HepG2 (cell line): Measurements from ENCODE around the gene ZMPSTE24. TPM values are rescaled to one million over a fixed set of nuclear protein-coding genes. Genes with fewer than 3 reads are reported as not detected.

Experiments
- ARNT ChIP-seq: fragments of 450-650 bp; IDR thresholded peaks from 2 replicates; pipeline ENCODE4 v1.6.1; 2017
- HDAC2 ChIP-seq: sonication (generic); formaldehyde crosslinking; IDR thresholded peaks from 2 replicates; pipeline ENCODE4 v1.4.0; 2020; ENCODE audit warnings: missing genetic modification reagents
- ONECUT2 ChIP-seq: sonication (generic); formaldehyde crosslinking; IDR thresholded peaks from 2 replicates; pipeline ENCODE4 v1.4.0; 2020; ENCODE audit warnings: missing genetic modification reagents
- ZMYM4 ChIP-seq: sonication (generic); formaldehyde crosslinking; IDR thresholded peaks from 2 replicates; pipeline ENCODE4 v1.8.1; 2023; ENCODE audit warnings: mild to moderate bottlenecking, missing genetic modification reagents
- polyA plus RNA-seq, 8 experiments: library from polyadenylated mRNA; depleted of rRNA in 3 of 8; stranded (reverse) in 7 of 8; unstranded in 1 of 8; fragments of >200 nt; fragmentation: Illumina TruSeq in 4 of 8; extraction: Trizol in 4 of 8; gene quantifications; 2 replicates each; pipeline versions ENCODE4 v1.2.1 to v1.2.3, GENCODE V29; 2011 to 2016; ENCODE audit warnings: low read depth in 4 of 8, missing spikeins in 1 of 8, mixed read lengths in 1 of 8; ENCODE audit not compliant: insufficient read depth in 1 of 8
- total RNA-seq, 5 experiments: library from RNA; depleted of rRNA; stranded (reverse); fragments of >200 nt; fragmentation: Illumina TruSeq; extraction: Trizol; gene quantifications; 2 replicates each; pipeline ENCODE4 v1.2.3, GENCODE V29; 2016; ENCODE audit warnings: low read depth in 1 of 5
- TF ChIP-seq, protein P1 (sequence below): sonication (generic); formaldehyde crosslinking; IDR thresholded peaks from 2 replicates; pipeline ENCODE4 v1.4.0; 2020; ENCODE audit warnings: missing genetic modification reagents
- TF ChIP-seq, protein P2 (sequence below): sonication (generic); formaldehyde crosslinking; IDR thresholded peaks from 2 replicates; pipeline ENCODE4 v1.4.0; 2020; ENCODE audit warnings: mild to moderate bottlenecking, missing genetic modification reagents
- TF ChIP-seq, protein P3 (sequence below): sonication (generic); formaldehyde crosslinking; IDR thresholded peaks from 2 replicates; pipeline ENCODE4 v1.4.0; 2020; ENCODE audit warnings: missing genetic modification reagents
- TF ChIP-seq, protein P4 (sequence below): sonication (generic); formaldehyde crosslinking; IDR thresholded peaks from 2 replicates; pipeline ENCODE4 v1.8.0; 2022; ENCODE audit warnings: mild to moderate bottlenecking, missing genetic modification reagents, moderate library complexity
- TF ChIP-seq, protein P5 (sequence below): sonication (generic); formaldehyde crosslinking; IDR thresholded peaks from 2 replicates; pipeline ENCODE4 v1.4.0; 2020; ENCODE audit warnings: mild to moderate bottlenecking, missing genetic modification reagents

ZMPSTE24 gene
- total and polyA plus RNA-seq, 2 of the 13 experiments (the other 11 are each of a cell fraction or from before 2014, with no cell fraction given): 13.6 to 60.2 TPM

DNA sequence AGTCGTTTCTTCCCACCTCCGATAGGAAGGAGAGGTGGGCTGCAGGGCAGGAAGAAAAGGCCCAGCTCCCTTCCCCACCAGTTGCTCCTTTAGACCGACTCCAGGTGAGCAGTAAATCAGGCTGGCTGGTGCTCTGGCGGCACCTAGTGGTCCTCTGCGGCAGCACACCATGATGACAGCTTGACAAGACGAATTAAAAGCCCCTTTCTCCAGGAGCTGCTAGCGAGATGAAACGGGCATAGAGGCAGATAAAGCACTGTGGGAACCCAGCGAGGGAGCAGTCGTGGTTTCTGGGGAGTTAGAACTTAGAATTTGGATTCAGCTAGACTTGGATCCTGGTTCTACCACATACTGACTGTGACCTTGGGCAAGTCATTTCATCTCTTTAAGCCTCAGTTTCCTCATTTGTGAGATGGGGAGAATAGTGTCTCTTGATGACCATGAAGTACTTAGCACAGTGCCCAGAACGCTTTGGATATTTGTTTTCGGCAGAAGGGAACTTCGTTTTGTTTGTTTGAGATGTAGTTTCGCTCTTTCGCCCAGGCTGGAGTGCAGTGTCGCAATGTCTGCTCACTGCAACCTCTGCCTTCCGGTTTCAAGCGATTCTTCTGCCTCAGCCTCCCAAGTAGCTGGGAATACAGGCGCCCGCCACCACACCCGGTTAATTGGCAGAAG is 80.8 kb downstream of the ZMPSTE24 start (continued):
- TF ChIP-seq, protein P1, sequence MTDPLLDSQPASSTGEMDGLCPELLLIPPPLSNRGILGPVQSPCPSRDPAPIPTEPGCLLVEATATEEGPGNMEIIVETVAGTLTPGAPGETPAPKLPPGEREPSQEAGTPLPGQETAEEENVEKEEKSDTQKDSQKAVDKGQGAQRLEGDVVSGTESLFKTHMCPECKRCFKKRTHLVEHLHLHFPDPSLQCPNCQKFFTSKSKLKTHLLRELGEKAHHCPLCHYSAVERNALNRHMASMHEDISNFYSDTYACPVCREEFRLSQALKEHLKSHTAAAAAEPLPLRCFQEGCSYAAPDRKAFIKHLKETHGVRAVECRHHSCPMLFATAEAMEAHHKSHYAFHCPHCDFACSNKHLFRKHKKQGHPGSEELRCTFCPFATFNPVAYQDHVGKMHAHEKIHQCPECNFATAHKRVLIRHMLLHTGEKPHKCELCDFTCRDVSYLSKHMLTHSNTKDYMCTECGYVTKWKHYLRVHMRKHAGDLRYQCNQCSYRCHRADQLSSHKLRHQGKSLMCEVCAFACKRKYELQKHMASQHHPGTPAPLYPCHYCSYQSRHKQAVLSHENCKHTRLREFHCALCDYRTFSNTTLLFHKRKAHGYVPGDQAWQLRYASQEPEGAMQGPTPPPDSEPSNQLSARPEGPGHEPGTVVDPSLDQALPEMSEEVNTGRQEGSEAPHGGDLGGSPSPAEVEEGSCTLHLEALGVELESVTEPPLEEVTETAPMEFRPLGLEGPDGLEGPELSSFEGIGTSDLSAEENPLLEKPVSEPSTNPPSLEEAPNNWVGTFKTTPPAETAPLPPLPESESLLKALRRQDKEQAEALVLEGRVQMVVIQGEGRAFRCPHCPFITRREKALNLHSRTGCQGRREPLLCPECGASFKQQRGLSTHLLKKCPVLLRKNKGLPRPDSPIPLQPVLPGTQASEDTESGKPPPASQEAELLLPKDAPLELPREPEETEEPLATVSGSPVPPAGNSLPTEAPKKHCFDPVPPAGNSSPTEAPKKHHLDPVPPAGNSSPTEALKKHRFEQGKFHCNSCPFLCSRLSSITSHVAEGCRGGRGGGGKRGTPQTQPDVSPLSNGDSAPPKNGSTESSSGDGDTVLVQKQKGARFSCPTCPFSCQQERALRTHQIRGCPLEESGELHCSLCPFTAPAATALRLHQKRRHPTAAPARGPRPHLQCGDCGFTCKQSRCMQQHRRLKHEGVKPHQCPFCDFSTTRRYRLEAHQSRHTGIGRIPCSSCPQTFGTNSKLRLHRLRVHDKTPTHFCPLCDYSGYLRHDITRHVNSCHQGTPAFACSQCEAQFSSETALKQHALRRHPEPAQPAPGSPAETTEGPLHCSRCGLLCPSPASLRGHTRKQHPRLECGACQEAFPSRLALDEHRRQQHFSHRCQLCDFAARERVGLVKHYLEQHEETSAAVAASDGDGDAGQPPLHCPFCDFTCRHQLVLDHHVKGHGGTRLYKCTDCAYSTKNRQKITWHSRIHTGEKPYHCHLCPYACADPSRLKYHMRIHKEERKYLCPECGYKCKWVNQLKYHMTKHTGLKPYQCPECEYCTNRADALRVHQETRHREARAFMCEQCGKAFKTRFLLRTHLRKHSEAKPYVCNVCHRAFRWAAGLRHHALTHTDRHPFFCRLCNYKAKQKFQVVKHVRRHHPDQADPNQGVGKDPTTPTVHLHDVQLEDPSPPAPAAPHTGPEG: no peak
- TF ChIP-seq, protein P2, sequence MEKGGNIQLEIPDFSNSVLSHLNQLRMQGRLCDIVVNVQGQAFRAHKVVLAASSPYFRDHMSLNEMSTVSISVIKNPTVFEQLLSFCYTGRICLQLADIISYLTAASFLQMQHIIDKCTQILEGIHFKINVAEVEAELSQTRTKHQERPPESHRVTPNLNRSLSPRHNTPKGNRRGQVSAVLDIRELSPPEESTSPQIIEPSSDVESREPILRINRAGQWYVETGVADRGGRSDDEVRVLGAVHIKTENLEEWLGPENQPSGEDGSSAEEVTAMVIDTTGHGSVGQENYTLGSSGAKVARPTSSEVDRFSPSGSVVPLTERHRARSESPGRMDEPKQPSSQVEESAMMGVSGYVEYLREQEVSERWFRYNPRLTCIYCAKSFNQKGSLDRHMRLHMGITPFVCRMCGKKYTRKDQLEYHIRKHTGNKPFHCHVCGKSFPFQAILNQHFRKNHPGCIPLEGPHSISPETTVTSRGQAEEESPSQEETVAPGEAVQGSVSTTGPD (CRISPR knock-in tag): no peak
- peak; percentile 55; the same call in 1 of the 2 replicates for TF ChIP-seq ZMYM4
- TF ChIP-seq HDAC2: no peak
- TF ChIP-seq, protein P3, sequence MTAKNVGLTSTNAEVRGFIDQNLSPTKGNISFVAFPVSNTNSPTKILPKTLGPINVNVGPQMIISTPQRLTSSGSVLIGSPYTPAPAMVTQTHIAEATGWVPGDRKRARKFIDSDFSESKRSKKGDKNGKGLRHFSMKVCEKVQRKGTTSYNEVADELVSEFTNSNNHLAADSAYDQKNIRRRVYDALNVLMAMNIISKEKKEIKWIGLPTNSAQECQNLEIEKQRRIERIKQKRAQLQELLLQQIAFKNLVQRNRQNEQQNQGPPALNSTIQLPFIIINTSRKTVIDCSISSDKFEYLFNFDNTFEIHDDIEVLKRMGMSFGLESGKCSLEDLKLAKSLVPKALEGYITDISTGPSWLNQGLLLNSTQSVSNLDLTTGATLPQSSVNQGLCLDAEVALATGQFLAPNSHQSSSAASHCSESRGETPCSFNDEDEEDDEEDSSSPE (CRISPR knock-in tag): no peak
- TF ChIP-seq ONECUT2 (CRISPR knock-in tag): no peak
- TF ChIP-seq, protein P4, sequence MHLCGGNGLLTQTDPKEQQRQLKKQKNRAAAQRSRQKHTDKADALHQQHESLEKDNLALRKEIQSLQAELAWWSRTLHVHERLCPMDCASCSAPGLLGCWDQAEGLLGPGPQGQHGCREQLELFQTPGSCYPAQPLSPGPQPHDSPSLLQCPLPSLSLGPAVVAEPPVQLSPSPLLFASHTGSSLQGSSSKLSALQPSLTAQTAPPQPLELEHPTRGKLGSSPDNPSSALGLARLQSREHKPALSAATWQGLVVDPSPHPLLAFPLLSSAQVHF: no peak
- no peak for TF ChIP-seq ARNT
- TF ChIP-seq, protein P5, sequence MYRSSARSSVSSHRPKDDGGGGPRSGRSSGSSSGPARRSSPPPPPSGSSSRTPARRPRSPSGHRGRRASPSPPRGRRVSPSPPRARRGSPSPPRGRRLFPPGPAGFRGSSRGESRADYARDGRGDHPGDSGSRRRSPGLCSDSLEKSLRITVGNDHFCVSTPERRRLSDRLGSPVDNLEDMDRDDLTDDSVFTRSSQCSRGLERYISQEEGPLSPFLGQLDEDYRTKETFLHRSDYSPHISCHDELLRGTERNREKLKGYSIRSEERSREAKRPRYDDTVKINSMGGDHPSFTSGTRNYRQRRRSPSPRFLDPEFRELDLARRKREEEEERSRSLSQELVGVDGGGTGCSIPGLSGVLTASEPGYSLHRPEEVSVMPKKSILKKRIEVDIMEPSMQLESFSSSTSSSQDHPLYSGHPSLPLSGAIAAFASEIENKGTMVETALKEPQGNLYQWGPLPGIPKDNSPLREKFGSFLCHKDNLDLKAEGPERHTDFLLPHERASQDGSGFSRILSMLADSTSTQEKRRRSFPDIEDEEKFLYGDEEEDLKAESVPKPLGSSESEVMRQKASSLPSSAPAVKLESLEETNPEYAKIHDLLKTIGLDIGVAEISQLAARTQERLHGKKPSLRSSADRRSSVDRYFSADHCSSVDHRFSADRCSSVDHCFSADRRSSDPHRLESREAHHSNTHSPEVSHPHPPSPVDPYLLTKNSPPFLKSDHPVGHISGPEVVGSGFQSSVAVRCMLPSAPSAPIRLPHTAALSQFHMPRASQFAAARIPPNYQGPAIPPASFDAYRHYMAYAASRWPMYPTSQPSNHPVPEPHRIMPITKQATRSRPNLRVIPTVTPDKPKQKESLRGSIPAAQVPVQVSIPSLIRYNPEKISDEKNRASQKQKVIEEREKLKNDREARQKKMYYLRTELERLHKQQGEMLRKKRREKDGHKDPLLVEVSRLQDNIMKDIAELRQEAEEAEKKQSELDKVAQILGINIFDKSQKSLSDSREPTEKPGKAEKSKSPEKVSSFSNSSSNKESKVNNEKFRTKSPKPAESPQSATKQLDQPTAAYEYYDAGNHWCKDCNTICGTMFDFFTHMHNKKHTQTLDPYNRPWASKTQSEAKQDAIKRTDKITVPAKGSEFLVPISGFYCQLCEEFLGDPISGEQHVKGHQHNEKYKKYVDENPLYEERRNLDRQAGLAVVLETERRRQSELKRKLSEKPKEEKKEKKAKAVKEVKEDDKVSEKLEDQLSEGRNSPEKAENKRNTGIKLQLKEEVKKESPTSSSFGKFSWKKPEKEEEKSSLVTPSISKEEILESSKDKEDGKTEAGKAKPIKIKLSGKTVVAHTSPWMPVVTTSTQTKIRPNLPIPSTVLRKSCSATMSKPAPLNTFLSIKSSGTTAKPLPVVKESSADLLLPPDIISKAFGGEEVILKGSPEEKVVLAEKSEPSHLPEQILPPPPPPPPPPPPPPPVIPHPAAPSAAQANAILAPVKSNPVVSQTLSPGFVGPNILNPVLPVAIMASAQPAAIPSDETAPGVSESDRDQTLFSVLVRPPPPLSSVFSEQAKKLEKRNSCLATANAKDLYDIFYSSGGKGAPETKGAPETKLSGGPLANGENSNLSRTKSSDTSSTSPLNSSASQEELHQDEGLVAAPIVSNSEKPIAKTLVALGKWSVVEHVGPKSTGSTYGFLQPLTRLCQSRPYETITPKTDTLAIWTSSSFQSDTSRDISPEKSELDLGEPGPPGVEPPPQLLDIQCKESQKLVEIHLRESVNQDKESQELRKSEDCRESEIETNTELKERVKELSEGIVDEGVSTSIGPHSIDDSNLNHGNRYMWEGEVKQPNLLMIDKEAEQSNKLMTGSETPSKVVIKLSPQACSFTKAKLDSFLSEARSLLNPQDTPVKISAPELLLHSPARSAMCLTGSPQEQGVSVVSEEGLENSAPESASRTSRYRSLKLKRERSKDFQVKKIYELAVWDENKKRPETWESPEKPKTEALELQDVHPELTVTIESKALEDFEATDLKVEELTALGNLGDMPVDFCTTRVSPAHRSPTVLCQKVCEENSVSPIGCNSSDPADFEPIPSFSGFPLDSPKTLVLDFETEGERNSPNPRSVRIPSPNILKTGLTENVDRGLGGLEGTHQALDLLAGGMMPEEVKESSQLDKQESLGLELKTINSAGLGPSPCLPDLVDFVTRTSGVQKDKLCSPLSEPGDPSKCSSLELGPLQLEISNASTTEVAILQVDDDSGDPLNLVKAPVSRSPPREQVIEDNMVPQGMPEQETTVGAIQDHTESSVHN (CRISPR knock-in tag): no peak
